Measurements from ENCODE around the gene NIM1K. TPM values are rescaled to one million over a fixed set of nuclear protein-coding genes. Genes with fewer than 3 reads are reported as not detected.

Gene NIM1K
- polyA plus RNA-seq, 3 donors: 0.13 TPM; not detected in 2

GRCh38 chr5:43251754-43252153, 59.7 kb downstream of the NIM1K start:
- Histone ChIP-seq H3K27me3 (ENCODE audit: control insufficient read depth in 2 of 2, insufficient read depth in 2 of 2, low read length in 2 of 2) (peaks cover 0 to 3% of the 10 kb centered on the region in 2 donors), H3K4me2 (replicated peaks; ENCODE audit: extremely low read depth, low read length, poor library complexity, severe bottlenecking) (no peak overlapping the region), H3K27ac (ENCODE audit: low read depth in 1 of 2, low read length in 2 of 2) (no peak overlapping the region), H3K36me3 (replicated peaks in 1 of 2; ENCODE audit: control insufficient read depth in 1 of 2, insufficient read depth in 2 of 2, low read length in 2 of 2) (no peaks in the 10 kb centered on the region), H3K4me3 (replicated peaks in 1 of 3; ENCODE audit: low read depth in 2 of 3, low read length in 3 of 3) (no peak overlapping the region), H3K9me3 (replicated peaks in 1 of 2; ENCODE audit: control insufficient read depth in 1 of 2, insufficient read depth in 1 of 2, low read length in 2 of 2) (no peaks in the 10 kb centered on the region), H3K9ac (ENCODE audit: insufficient read depth, low read length, poor library complexity, severe bottlenecking) (no peak overlapping the region), H4K20me1 (ENCODE audit: insufficient read depth, low read length) (no peaks in the 10 kb centered on the region), H2AFZ (ENCODE audit: insufficient read depth, low read depth, low read length, poor library complexity, severe bottlenecking) (no peak overlapping the region), H3K79me2 (ENCODE audit: insufficient read depth, low read length) (no peaks in the 10 kb centered on the region), H3K4me1 (ENCODE audit: control insufficient read depth in 1 of 2, insufficient read depth in 2 of 2, low read length in 2 of 2) (no peaks in the 10 kb centered on the region)
- H3K9me3 Mint-ChIP-seq: no peaks in the 10 kb centered on the region
- no peak for DNase-seq
- peaks cover 3 to 7% (median 4%) of the 10 kb centered on the region in 3 donors for H3K27me3 Mint-ChIP-seq (ENCODE audit: low read depth in 3 of 3)
- TF ChIP-seq CTCF (IDR thresholded peaks at IDR 0.05): no peak
- WGBS (ENCODE audit: insufficient coverage): no CpG with 5 or more reads among the region's 5 CpGs
- H3K4me1 Mint-ChIP-seq: no peaks in the 10 kb centered on the region
- no peak overlapping the region for H3K4me3 Mint-ChIP-seq
- intact Hi-C loops (cut with micrococcal nuclease): no loop called here
- no peaks in the 10 kb centered on the region for H3K36me3 Mint-ChIP-seq
- H3K27ac Mint-ChIP-seq: no peak overlapping the region

- H3K27ac ChIP-seq (ENCODE audit: low read depth in 1 of 2, low read length in 2 of 2): no peak overlapping the region
- intact Hi-C loops (cut with micrococcal nuclease): no loop called here
- no peaks in the 10 kb centered on the region for H3K36me3 ChIP-seq (replicated peaks in 1 of 2; ENCODE audit: control insufficient read depth in 1 of 2, insufficient read depth in 2 of 2, low read length in 2 of 2)
- no peak overlapping the region for H2AFZ ChIP-seq (ENCODE audit: insufficient read depth, low read depth, low read length, poor library complexity, severe bottlenecking)
- no peak for DNase-seq
- Mint-ChIP-seq H3K36me3 (no peaks in the 10 kb centered on the region), H3K4me1 (no peaks in the 10 kb centered on the region), H3K27me3 (ENCODE audit: low read depth in 3 of 3) (peaks cover 5% of the 10 kb centered on the region in 3 donors), H3K27ac (no peak overlapping the region), H3K9me3 (peaks cover 0 to 7% (median 0%) of the 10 kb centered on the region in 7 donors), H3K4me3 (no peak overlapping the region)
- no peak overlapping the region for H3K4me3 ChIP-seq (replicated peaks in 1 of 3; ENCODE audit: low read depth in 2 of 3, low read length in 3 of 3)
- 94% methylated on average over 2 of the region's 2 CpGs for WGBS (ENCODE audit: insufficient coverage)
- TF ChIP-seq CTCF (IDR thresholded peaks at IDR 0.05): no peak
- H3K27me3 ChIP-seq (ENCODE audit: control insufficient read depth in 2 of 2, insufficient read depth in 2 of 2, low read length in 2 of 2): peaks cover 0 to 3% of the 10 kb centered on the region in 2 donors
- no peaks in the 10 kb centered on the region for H3K79me2 ChIP-seq (ENCODE audit: insufficient read depth, low read length)
- H3K9me3 ChIP-seq (replicated peaks in 1 of 2; ENCODE audit: control insufficient read depth in 1 of 2, insufficient read depth in 1 of 2, low read length in 2 of 2): no peaks in the 10 kb centered on the region
- no peak overlapping the region for H3K4me2 ChIP-seq (replicated peaks; ENCODE audit: extremely low read depth, low read length, poor library complexity, severe bottlenecking)
- H4K20me1 ChIP-seq (ENCODE audit: insufficient read depth, low read length): no peaks in the 10 kb centered on the region
- no peak overlapping the region for H3K9ac ChIP-seq (ENCODE audit: insufficient read depth, low read length, poor library complexity, severe bottlenecking)
- no peaks in the 10 kb centered on the region for H3K4me1 ChIP-seq (ENCODE audit: control insufficient read depth in 1 of 2, insufficient read depth in 2 of 2, low read length in 2 of 2)
These were observed 63.7 kb downstream of the NIM1K start for GRCh38 chr5:43255704-43256103.

Measured in CD14-positive monocyte (primary cell).